ENCODE measurements around the gene POLD3. TPM values are rescaled to one million over a fixed set of nuclear protein-coding genes. Genes with fewer than 3 reads are reported as not detected.

Gene POLD3
- total RNA-seq, 4 donors from 2014 or later = 9.1 to 13.6 (median 9.2) TPM

DNA sequence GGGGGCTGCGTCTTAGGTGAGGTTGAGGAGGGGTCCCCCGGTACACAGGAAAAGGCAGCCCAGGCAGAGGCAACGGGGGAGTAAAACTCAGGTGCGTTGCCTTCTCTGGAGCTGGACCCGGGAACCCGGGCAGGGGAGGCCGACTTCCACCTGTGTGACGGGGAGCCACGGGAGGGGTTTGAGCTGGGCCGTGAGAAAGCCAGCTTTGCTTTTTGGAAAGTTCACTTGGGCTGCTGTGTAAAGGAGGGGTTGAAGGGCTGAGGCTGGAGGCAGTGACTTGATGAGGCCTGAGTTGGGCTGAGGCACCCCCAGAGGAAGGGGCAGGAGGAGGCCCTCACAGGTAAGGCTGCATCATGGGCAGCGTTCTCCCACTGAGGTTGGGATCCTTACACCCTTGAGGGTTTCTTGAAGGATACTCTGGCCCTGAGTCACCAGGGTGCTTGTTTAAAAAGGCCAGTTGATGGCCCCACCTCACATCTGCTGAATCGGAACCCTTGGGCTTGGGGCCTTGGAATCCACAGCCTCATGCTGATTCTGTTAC lies 91.6 kb downstream of the POLD3 start:
- intact Hi-C loops (cut with DNase I) = no loop called here
- H3K27ac ChIP-seq (replicated peaks in 1 of 4) = peak overlapping the region in 1 of 4 donors; percentile 80
- H3K36me3 ChIP-seq = no peaks in the 10 kb centered on the region
- H3K9me3 ChIP-seq = no peaks in the 10 kb centered on the region
- peaks cover 0 to 5% (median 0%) of the 10 kb centered on the region in 4 donors for H3K27me3 ChIP-seq
- H3K4me1 ChIP-seq = peaks cover 25 to 63% (median 51%) of the 10 kb centered on the region in 4 donors
- H3K4me3 ChIP-seq = peak overlapping the region; percentile 52 to 66 (median 56)
- WGBS = 63% methylated on average over 6 of the region's 12 CpGs
- no peak for DNase-seq (ENCODE audit: extremely low spot score)
- TF ChIP-seq POLR2A (IDR thresholded peaks at IDR 0.05; ENCODE audit: low read depth) (no peak), EP300 (IDR thresholded peaks at IDR 0.05) (no peak), POLR2AphosphoS5 (IDR thresholded peaks at IDR 0.05) (no peak)
- TF ChIP-seq, protein P1, sequence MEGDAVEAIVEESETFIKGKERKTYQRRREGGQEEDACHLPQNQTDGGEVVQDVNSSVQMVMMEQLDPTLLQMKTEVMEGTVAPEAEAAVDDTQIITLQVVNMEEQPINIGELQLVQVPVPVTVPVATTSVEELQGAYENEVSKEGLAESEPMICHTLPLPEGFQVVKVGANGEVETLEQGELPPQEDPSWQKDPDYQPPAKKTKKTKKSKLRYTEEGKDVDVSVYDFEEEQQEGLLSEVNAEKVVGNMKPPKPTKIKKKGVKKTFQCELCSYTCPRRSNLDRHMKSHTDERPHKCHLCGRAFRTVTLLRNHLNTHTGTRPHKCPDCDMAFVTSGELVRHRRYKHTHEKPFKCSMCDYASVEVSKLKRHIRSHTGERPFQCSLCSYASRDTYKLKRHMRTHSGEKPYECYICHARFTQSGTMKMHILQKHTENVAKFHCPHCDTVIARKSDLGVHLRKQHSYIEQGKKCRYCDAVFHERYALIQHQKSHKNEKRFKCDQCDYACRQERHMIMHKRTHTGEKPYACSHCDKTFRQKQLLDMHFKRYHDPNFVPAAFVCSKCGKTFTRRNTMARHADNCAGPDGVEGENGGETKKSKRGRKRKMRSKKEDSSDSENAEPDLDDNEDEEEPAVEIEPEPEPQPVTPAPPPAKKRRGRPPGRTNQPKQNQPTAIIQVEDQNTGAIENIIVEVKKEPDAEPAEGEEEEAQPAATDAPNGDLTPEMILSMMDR (IDR thresholded peaks at IDR 0.05) = no peak

DNA sequence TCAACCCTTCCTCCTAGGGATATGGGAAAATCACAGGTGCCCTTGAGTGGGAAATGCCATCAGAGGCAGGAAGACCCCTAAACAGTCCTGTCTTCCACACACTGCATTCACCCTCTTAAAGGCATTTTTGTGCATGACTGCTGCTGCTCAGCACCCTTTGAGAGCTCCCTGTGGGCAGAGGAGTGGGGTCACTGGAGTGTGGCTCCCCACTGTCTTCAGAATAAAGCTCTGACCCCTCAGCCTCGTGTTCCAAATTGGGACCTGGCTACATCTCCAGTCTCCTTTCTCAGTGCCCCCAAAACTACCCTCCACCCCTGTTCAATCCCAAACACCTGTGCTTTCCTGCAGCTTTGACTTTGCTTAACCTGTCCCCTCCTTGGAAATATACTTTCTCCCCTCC lies 92.3 kb downstream of the POLD3 start:
- WGBS = 80% methylated on average over 1 of the region's 1 CpG
- Histone ChIP-seq H3K27ac (replicated peaks in 1 of 4) (no peak overlapping the region), H3K4me1 (peaks cover 25 to 57% (median 49%) of the 10 kb centered on the region in 4 donors), H3K4me3 (no peak overlapping the region), H3K9me3 (no peaks in the 10 kb centered on the region), H3K27me3 (peaks cover 0 to 5% (median 0%) of the 10 kb centered on the region in 4 donors), H3K36me3 (no peaks in the 10 kb centered on the region)
- intact Hi-C loops (cut with DNase I) = no loop called here
- TF ChIP-seq, protein P1 (IDR thresholded peaks at IDR 0.05) = no peak
- TF ChIP-seq POLR2A (IDR thresholded peaks at IDR 0.05; ENCODE audit: low read depth) (no peak), POLR2AphosphoS5 (IDR thresholded peaks at IDR 0.05) (no peak), EP300 (IDR thresholded peaks at IDR 0.05) (no peak)
- DNase-seq (ENCODE audit: extremely low spot score) = no peak

DNA sequence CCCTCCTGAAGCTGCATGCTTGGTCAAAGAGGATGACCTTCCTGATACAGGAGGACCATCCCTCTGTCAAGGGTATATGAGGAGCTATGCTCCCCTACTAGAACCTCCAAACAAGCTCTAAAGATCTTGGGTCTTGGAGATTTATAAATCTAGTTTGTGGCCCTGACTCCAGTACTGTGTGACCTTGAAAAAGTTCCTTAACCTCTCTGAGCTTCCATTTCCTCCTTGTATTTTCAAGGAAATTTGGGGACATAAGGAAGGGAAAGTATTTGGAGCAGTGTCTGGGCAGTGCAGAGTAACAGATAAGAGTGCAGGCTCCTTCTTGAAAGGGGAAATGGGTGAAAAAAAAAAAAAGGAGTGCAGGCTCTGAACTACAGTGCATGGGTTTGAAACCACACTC lies 93.0 kb downstream of the POLD3 start:
- intact Hi-C loops (cut with DNase I) = no loop called here
- H3K27ac ChIP-seq (replicated peaks in 1 of 4) = no peak overlapping the region
- peaks cover 25 to 50% (median 46%) of the 10 kb centered on the region in 4 donors for H3K4me1 ChIP-seq
- no peak for DNase-seq (ENCODE audit: extremely low spot score)
- peaks cover 0 to 5% (median 0%) of the 10 kb centered on the region in 4 donors for H3K27me3 ChIP-seq
- H3K9me3 ChIP-seq = no peaks in the 10 kb centered on the region
- no peak overlapping the region for H3K4me3 ChIP-seq
- no peaks in the 10 kb centered on the region for H3K36me3 ChIP-seq
- TF ChIP-seq POLR2AphosphoS5 (IDR thresholded peaks at IDR 0.05) (no peak), EP300 (IDR thresholded peaks at IDR 0.05) (no peak), POLR2A (IDR thresholded peaks at IDR 0.05; ENCODE audit: low read depth) (no peak)
- TF ChIP-seq, protein P1 (IDR thresholded peaks at IDR 0.05) = no peak

DNA sequence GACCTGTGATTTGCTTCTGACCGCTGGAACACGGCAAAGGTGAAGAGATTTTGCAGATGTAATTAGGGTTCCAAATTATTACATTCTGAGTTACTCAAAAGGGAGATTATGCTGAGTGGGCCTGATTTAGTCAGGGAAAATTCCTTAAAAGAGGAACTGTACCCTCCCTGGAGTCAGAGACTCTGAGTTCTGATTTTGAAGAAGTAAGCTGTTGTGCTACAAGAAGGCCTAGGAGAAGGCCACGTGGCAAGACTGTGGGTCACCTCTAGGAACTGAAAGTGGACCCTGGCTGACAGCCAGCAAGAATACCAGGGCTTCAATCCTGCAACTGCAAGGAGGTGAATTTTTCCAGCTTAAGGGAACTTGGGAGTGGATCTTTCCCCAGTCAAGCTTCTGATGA lies 93.5 kb downstream of the POLD3 start:
- no peak for TF ChIP-seq POLR2AphosphoS5 (IDR thresholded peaks at IDR 0.05)
- no peak for TF ChIP-seq POLR2A (IDR thresholded peaks at IDR 0.05; ENCODE audit: low read depth)
- TF ChIP-seq, protein P1 (IDR thresholded peaks at IDR 0.05) = no peak
- no peak for TF ChIP-seq EP300 (IDR thresholded peaks at IDR 0.05)
- H3K4me1 ChIP-seq = peaks cover 25 to 44% (median 43%) of the 10 kb centered on the region in 4 donors
- WGBS = 94% methylated on average over 3 of the region's 3 CpGs
- DNase-seq (ENCODE audit: extremely low spot score) = no peak
- no peak overlapping the region for H3K4me3 ChIP-seq
- no peaks in the 10 kb centered on the region for H3K9me3 ChIP-seq
- H3K27ac ChIP-seq (replicated peaks in 1 of 4) = no peak overlapping the region
- intact Hi-C loops (cut with DNase I) = no loop called here
- H3K27me3 ChIP-seq = peaks cover 0 to 5% (median 0%) of the 10 kb centered on the region in 4 donors
- no peaks in the 10 kb centered on the region for H3K36me3 ChIP-seq

DNA sequence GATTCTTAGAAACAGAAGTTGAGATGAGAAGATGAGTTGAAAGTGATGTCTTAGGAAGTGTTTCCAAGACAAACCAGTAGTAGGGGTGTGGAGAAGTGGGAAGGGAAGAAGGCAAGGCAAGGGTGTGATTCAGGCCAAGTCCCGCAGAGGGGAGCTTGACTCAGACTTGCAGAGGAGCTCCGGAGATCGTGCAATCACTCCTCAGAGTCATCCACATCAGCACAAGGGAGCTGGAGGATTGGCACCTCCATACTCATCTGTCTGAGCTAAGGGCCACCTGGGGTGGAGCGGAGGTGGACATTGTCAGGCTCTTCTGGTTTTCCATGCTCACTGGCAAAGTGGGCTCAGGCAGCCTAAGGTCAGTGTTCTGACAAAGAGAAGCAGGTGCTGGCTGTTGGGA lies 94.4 kb downstream of the POLD3 start:
- H3K9me3 ChIP-seq = no peaks in the 10 kb centered on the region
- no peaks in the 10 kb centered on the region for H3K36me3 ChIP-seq
- 70% methylated on average over 4 of the region's 4 CpGs for WGBS
- intact Hi-C loops (cut with DNase I) = no loop called here
- H3K27ac ChIP-seq (replicated peaks in 1 of 4) = no peak overlapping the region
- peaks cover 0 to 5% (median 0%) of the 10 kb centered on the region in 4 donors for H3K27me3 ChIP-seq
- no peak for TF ChIP-seq EP300 (IDR thresholded peaks at IDR 0.05)
- no peak for TF ChIP-seq POLR2A (IDR thresholded peaks at IDR 0.05; ENCODE audit: low read depth)
- TF ChIP-seq, protein P1 (IDR thresholded peaks at IDR 0.05) = no peak
- no peak for TF ChIP-seq POLR2AphosphoS5 (IDR thresholded peaks at IDR 0.05)
- peaks cover 21 to 35% (median 34%) of the 10 kb centered on the region in 4 donors for H3K4me1 ChIP-seq
- no peak for DNase-seq (ENCODE audit: extremely low spot score)
- no peak overlapping the region for H3K4me3 ChIP-seq

Data from esophagus muscularis mucosa (tissue), 4 donors.